GM12878 (cell line): ENCODE data around the gene UCN2. TPM values are rescaled to one million over a fixed set of nuclear protein-coding genes. Genes with fewer than 3 reads are reported as not detected.

Experiments
- ATAC-seq: fragments of 200-7000 bp; cut with Tn5 transposase; 3 replicates; pipeline ENCODE4 v1.9.1; 2020; ENCODE audit warnings: mild to moderate bottlenecking, moderate library complexity
- BruUV-seq: library from RNA; stranded (reverse); fragments of 400-500 nt; replicated peaks from 2 replicates; lab custom pipeline; 2021; lab: Mats Ljungman, UMichigan
- CTCF ChIA-PET: fragments of 300-600 bp; sonication (Branson Sonifier 250); formaldehyde crosslinking; extraction: SDS; loops from one replicate; lab custom pipeline; 2021; ENCODE audit warnings: inconsistent platforms; lab: Yijun Ruan, JAX
- POLR2A ChIA-PET: fragments of 350-600 bp; formaldehyde crosslinking; extraction: SDS; loops from one replicate; lab custom pipeline; 2021; ENCODE audit warnings: inconsistent platforms; lab: Charles Lee
- RAD21 ChIA-PET: fragments of 300-600 bp; sonication (Branson Sonifier 250); formaldehyde crosslinking; loops from one replicate; lab custom pipeline; 2023; ENCODE audit warnings: antibody characterized with exemption; ENCODE audit not compliant: unreplicated experiment; lab: Charles Lee
- SMC1A ChIA-PET: fragments of 300-600 bp; sonication (Branson Sonifier 250); formaldehyde crosslinking; loops from one replicate; lab custom pipeline; 2023; ENCODE audit not compliant: unreplicated experiment, uncharacterized antibody; lab: Charles Lee
- DNase-seq: peaks from one replicate; pipeline ENCODE4 v3.0.0-alpha.2; 2011; ENCODE audit warnings: low read depth, low spot score
- FAIRE-seq: peaks from 3 replicates; lab custom pipeline; 2011; peaks lifted over from hg19 to GRCh38; lab: Jason Lieb, UNC
- H2AFZ ChIP-seq: 2 replicates; pipeline ENCODE4 v1.6.0; 2011; ENCODE audit warnings: low read depth, low read length, control low read depth; ENCODE audit not compliant: control insufficient read depth
- H3K27ac ChIP-seq: 2 replicates; pipeline ENCODE4 v1.5.1; 2011; ENCODE audit warnings: control low read depth; ENCODE audit not compliant: control insufficient read depth, insufficient read depth
- H3K27me3 ChIP-seq, 2 experiments: replicated peaks in 1 of 2; 2 replicates each; pipeline versions ENCODE4 v1.6.0 to v1.6.1; 2011; ENCODE audit warnings: low read length in 1 of 2; ENCODE audit not compliant: control insufficient read depth in 2 of 2, insufficient read depth in 2 of 2
- H3K36me3 ChIP-seq, 2 experiments: 2 replicates each; pipeline ENCODE4 v1.5.1; 2011; ENCODE audit warnings: low read length in 1 of 2; ENCODE audit not compliant: control insufficient read depth in 2 of 2, insufficient read depth in 2 of 2
- H3K4me1 ChIP-seq: 2 replicates; pipeline ENCODE4 v1.6.1; 2011; ENCODE audit warnings: mild to moderate bottlenecking, low read length, moderate library complexity, mixed read lengths; ENCODE audit not compliant: control insufficient read depth, insufficient read depth
- H3K4me2 ChIP-seq: 2 replicates; pipeline ENCODE4 v1.6.0; 2011; ENCODE audit warnings: control low read depth; ENCODE audit not compliant: control insufficient read depth, insufficient read depth
- H3K4me3 ChIP-seq: fragments of 200-600 bp; sonication (generic); 2 replicates; pipeline ENCODE4 v1.5.1; 2016
- H3K79me2 ChIP-seq: 2 replicates; pipeline ENCODE4 v1.6.0; 2011; ENCODE audit warnings: low read length; ENCODE audit not compliant: control insufficient read depth, insufficient read depth
- H3K9ac ChIP-seq: 2 replicates; pipeline ENCODE4 v1.8.0; 2011; ENCODE audit warnings: low read length, control low read depth, mixed read lengths; ENCODE audit not compliant: control insufficient read depth, insufficient read depth
- H3K9me3 ChIP-seq: replicated peaks from 3 replicates; pipeline ENCODE4 v1.5.1; 2011; ENCODE audit warnings: mild to moderate bottlenecking, low read length; ENCODE audit not compliant: control insufficient read depth, insufficient read depth
- H4K20me1 ChIP-seq: 2 replicates; pipeline ENCODE4 v1.6.0; 2011; ENCODE audit not compliant: control insufficient read depth, insufficient read depth
- FOXK2 ChIP-seq: fragments of 450-650 bp; IDR thresholded peaks from 2 replicates; pipeline ENCODE4 v1.6.1; 2017; ENCODE audit warnings: mild to moderate bottlenecking, moderate library complexity
- GATAD2B ChIP-seq: fragments of 450-650 bp; conservative IDR thresholded peaks from 2 replicates; pipeline ENCODE4 v1.6.1; 2017; ENCODE audit warnings: low read depth, mild to moderate bottlenecking, moderate library complexity
- HDGF ChIP-seq: fragments of 450-650 bp; IDR thresholded peaks from 2 replicates; pipeline ENCODE4 v1.6.1; 2016; ENCODE audit warnings: antibody characterized with exemption
- IKZF1 ChIP-seq: fragments of 450-650 bp; conservative IDR thresholded peaks from 2 replicates; pipeline ENCODE4 v1.6.1; 2017; ENCODE audit warnings: antibody characterized with exemption, mild to moderate bottlenecking
- KLF5 ChIP-seq: fragments of 450-650 bp; IDR thresholded peaks from 2 replicates; pipeline ENCODE4 v1.6.1; 2014; ENCODE audit warnings: mild to moderate bottlenecking; ENCODE audit not compliant: partially characterized antibody
- MTA2 ChIP-seq: fragments of 450-650 bp; IDR thresholded peaks from 2 replicates; pipeline ENCODE4 v1.6.1; 2016; ENCODE audit warnings: low read depth, mild to moderate bottlenecking, moderate library complexity
- NFXL1 ChIP-seq: fragments of 450-650 bp; IDR thresholded peaks from 2 replicates; pipeline ENCODE4 v1.6.1; 2017; ENCODE audit warnings: antibody characterized with exemption, mild to moderate bottlenecking, borderline replicate concordance
- POLR2AphosphoS2 ChIP-seq: IDR thresholded peaks from 2 replicates; pipeline ENCODE4 v1.6.1; 2011; ENCODE audit warnings: low read depth, mild to moderate bottlenecking, low read length, improper control_type of control experiment, moderate library complexity
- RCOR1 ChIP-seq: conservative IDR thresholded peaks from 2 replicates; pipeline ENCODE4 v1.6.1; 2012; ENCODE audit warnings: low read depth, low read length, improper control_type of control experiment
- RUNX3 ChIP-seq: IDR thresholded peaks from 2 replicates; pipeline ENCODE4 v1.6.1; 2012; ENCODE audit warnings: low read length, inconsistent platforms
- SIN3A ChIP-seq: IDR thresholded peaks from 2 replicates; pipeline ENCODE4 v1.6.1; 2012; ENCODE audit warnings: low read depth, low read length, improper control_type of control experiment
- SMARCA5 ChIP-seq: fragments of 450-650 bp; IDR thresholded peaks from 2 replicates; pipeline ENCODE4 v1.6.1; 2017; ENCODE audit warnings: mild to moderate bottlenecking
- SREBF1 ChIP-seq: IDR thresholded peaks from 2 replicates; pipeline ENCODE4 v1.6.1; 2012; ENCODE audit warnings: mild to moderate bottlenecking, low read length
- STAT3 ChIP-seq: IDR thresholded peaks from 2 replicates; pipeline ENCODE4 v1.6.1; 2011; ENCODE audit warnings: low read depth, low read length, improper control_type of control experiment
- ZNF207 ChIP-seq: fragments of 450-650 bp; IDR thresholded peaks from 2 replicates; pipeline ENCODE4 v1.6.1; 2014; ENCODE audit warnings: antibody characterized with exemption, mild to moderate bottlenecking, borderline replicate concordance
- ZNF274 ChIP-seq: IDR thresholded peaks from one replicate; pipeline ENCODE4 v1.8.0; 2011; ENCODE audit not compliant: insufficient read length, insufficient read depth
- ZZZ3 ChIP-seq: IDR thresholded peaks from 2 replicates; pipeline ENCODE4 v1.6.1; 2011; ENCODE audit warnings: low read depth; ENCODE audit not compliant: control insufficient read depth, insufficient read length
- WGBS: methylation state at CpG from one replicate; pipeline ENCODE4 v1.1.6; 2016; ENCODE audit warnings: low lambda C conversion rate; ENCODE audit not compliant: insufficient replicate concordance, insufficient coverage; ENCODE audit errors: missing lambda C conversion rate; 5-methylcytosine and 5-hydroxymethylcytosine counted together
- in situ Hi-C: fragments of 300-500 bp; cut with MboI; formaldehyde crosslinking; loops from 9 replicates; pipeline ENCODE4 v1.14.3; 2018; ENCODE audit warnings: mixed read lengths
- intact Hi-C: fragments of 100-400 bp; cut with micrococcal nuclease; formaldehyde crosslinking; loops from one replicate; pipeline ENCODE4 v1.14.2; 2022; ENCODE audit not compliant: unreplicated experiment
- polyA plus RNA-seq, 11 experiments: library from polyadenylated mRNA; depleted of rRNA in 4 of 11; unstranded in 6 of 11; stranded (reverse) in 5 of 11; fragments of >200 nt; fragmentation: Nextera tagmentation in 4 of 11; fragmentation: Illumina TruSeq in 1 of 11; extraction: Ambion mirVana in 4 of 11; extraction: Trizol in 1 of 11; gene quantifications; 1 replicate in 1 of 11; 2 replicates in 10 of 11; pipeline versions ENCODE4 v1.2.1 to v1.2.3, GENCODE V29; 2011 to 2016; ENCODE audit warnings: inconsistent platforms in 2 of 11, missing spikeins in 2 of 11, low read depth in 1 of 11
- total RNA-seq, 4 experiments: library from RNA; depleted of rRNA in 3 of 4; stranded (reverse); fragments of >200 nt in 3 of 4; fragmentation: Illumina TruSeq in 1 of 4; extraction: Trizol in 1 of 4; gene quantifications; 2 replicates each; pipeline versions ENCODE4 v1.2.1 to v1.2.3, GENCODE V29; 2013 to 2021
- TF ChIP-seq, protein P1 (sequence below): IDR thresholded peaks from 2 replicates; pipeline ENCODE4 v1.6.1; 2011; ENCODE audit warnings: borderline replicate concordance, low read depth, mild to moderate bottlenecking, moderate library complexity, mixed read lengths, low read length; ENCODE audit not compliant: insufficient read depth; ENCODE audit errors: extremely low read length
- TF ChIP-seq, protein P2 (sequence below): fragments of 450-650 bp; IDR thresholded peaks from 2 replicates; pipeline ENCODE4 v1.6.1; 2017; ENCODE audit warnings: mild to moderate bottlenecking, low read depth, inconsistent platforms; ENCODE audit not compliant: poor library complexity, severe bottlenecking
- TF ChIP-seq, protein P3 (sequence below): IDR thresholded peaks from 2 replicates; pipeline ENCODE4 v1.6.1; 2011; ENCODE audit warnings: low read depth, mild to moderate bottlenecking, low read length, moderate library complexity, borderline replicate concordance; ENCODE audit errors: extremely low read depth

Gene UCN2
- total and polyA plus RNA-seq, 10 of the 15 experiments (the other 5 are each of a cell fraction or from before 2014, with no cell fraction given), result 0.05 TPM; not detected in 9

DNA sequence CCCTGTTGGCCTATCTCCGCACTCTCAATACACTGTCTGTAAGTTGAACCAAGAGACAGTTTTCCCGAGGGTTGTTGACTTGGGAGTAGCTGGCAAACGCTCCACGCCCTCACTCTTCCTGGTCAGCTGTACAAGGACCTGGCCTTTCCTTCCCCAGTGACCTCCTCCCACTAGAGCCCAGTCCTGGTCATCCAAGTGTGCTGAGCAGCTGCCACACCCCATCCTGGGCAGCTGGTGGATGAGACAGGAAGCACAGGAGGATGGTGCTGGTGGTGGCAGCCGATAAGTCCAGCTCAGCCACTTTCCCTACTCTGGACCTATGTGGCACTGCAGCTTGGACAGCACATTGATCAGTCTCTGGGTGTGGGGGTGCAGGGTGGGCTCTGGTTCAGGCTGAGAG is 26.8 kb downstream of the UCN2 start:
- Histone ChIP-seq H3K27ac (no peak overlapping the region), H2AFZ (no peak overlapping the region), H3K9ac (no peak overlapping the region), H3K4me2 (no peak overlapping the region), H3K4me3 (no peak overlapping the region), H3K36me3 (peaks cover 3 to 27% of the 10 kb centered on the region in 2 experiments; a peak in 2 of 4 replicates), H3K27me3 (no peaks in the 10 kb centered on the region), H4K20me1 (no peaks in the 10 kb centered on the region; the same call in 1 of the 2 replicates), H3K4me1 (no peaks in the 10 kb centered on the region), H3K79me2 (no peaks in the 10 kb centered on the region), H3K9me3 (no peaks in the 10 kb centered on the region)
- in situ Hi-C loops (no loop called here), intact Hi-C loops (no loop called here)
- ChIA-PET RAD21 (interaction anchor here (0.8 kb wide), 1 partner anchor 101 kb away, joined by 4 read pairs; no protein-coding TSS in a partner anchor), CTCF (interaction anchor here (0.6 to 0.9 kb wide), 3 partner anchors 13 to 633 kb away, joined by 3 to 4 read pairs (median 3); no protein-coding TSS in a partner anchor), SMC1A (no interaction called here), POLR2A (interaction anchor here (0.6 to 0.7 kb wide), 3 partner anchors 29 to 216 kb away, joined by 4 to 12 read pairs (median 4); no protein-coding TSS in a partner anchor)
- no peak for DNase-seq
- no peak for TF ChIP-seq ZZZ3
- TF ChIP-seq RUNX3, result no peak
- TF ChIP-seq SMARCA5, result no peak
- no peak for TF ChIP-seq SIN3A
- no peak for TF ChIP-seq KLF5
- TF ChIP-seq, protein P1, sequence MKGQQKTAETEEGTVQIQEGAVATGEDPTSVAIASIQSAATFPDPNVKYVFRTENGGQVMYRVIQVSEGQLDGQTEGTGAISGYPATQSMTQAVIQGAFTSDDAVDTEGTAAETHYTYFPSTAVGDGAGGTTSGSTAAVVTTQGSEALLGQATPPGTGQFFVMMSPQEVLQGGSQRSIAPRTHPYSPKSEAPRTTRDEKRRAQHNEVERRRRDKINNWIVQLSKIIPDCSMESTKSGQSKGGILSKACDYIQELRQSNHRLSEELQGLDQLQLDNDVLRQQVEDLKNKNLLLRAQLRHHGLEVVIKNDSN, result no peak
- TF ChIP-seq GATAD2B, result no peak
- TF ChIP-seq ZNF207, result no peak
- TF ChIP-seq FOXK2, result no peak
- no peak for TF ChIP-seq MTA2
- TF ChIP-seq NFXL1, result no peak
- TF ChIP-seq SREBF1, result no peak
- no peak for TF ChIP-seq STAT3
- no peak for TF ChIP-seq HDGF
- no peak for TF ChIP-seq ZNF274
- TF ChIP-seq, protein P2, sequence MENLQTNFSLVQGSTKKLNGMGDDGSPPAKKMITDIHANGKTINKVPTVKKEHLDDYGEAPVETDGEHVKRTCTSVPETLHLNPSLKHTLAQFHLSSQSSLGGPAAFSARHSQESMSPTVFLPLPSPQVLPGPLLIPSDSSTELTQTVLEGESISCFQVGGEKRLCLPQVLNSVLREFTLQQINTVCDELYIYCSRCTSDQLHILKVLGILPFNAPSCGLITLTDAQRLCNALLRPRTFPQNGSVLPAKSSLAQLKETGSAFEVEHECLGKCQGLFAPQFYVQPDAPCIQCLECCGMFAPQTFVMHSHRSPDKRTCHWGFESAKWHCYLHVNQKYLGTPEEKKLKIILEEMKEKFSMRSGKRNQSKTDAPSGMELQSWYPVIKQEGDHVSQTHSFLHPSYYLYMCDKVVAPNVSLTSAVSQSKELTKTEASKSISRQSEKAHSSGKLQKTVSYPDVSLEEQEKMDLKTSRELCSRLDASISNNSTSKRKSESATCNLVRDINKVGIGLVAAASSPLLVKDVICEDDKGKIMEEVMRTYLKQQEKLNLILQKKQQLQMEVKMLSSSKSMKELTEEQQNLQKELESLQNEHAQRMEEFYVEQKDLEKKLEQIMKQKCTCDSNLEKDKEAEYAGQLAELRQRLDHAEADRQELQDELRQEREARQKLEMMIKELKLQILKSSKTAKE, result no peak
- TF ChIP-seq IKZF1, result no peak
- TF ChIP-seq, protein P3, sequence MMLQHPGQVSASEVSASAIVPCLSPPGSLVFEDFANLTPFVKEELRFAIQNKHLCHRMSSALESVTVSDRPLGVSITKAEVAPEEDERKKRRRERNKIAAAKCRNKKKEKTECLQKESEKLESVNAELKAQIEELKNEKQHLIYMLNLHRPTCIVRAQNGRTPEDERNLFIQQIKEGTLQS, result no peak
- TF ChIP-seq RCOR1, result no peak
- no peak for TF ChIP-seq POLR2AphosphoS2
- WGBS, result 91% methylated on average over 5 of the region's 5 CpGs
- no peak for ATAC-seq
- no TSS peak for BruUV-seq
- no peak for FAIRE-seq
